ENCODE measurements around the gene LRRC26. TPM values are rescaled to one million over a fixed set of nuclear protein-coding genes. Genes with fewer than 3 reads are reported as not detected.

The LRRC26 gene
- total RNA-seq, 1 experiment from 2014 or later, result 2.4 TPM

- ChIA-PET RAD21 (ENCODE audit: low non-redundant PET in 1 of 2, low total read pairs in 2 of 2, uncharacterized antibody in 2 of 2, unreplicated experiment in 2 of 2) (no interaction called here), CTCF (no interaction called here), POLR2A (no interaction called here)
- ATAC-seq, result no peak
- no peaks in the 10 kb centered on the region for H3K36me3 ChIP-seq (ENCODE audit: control insufficient read depth in 1 of 2, insufficient read depth in 2 of 2, low read length in 2 of 2)
- H3K9ac ChIP-seq (ENCODE audit: low read length), result no peak overlapping the region
- H4K20me1 ChIP-seq (ENCODE audit: insufficient read depth), result no peaks in the 10 kb centered on the region
- H3K79me2 ChIP-seq (ENCODE audit: insufficient read depth, low read length), result no peaks in the 10 kb centered on the region
- intact Hi-C loops (cut with micrococcal nuclease), result no loop called here
- no peak for TF ChIP-seq RAD21 (IDR thresholded peaks at IDR 0.05; ENCODE audit: low read depth)
- TF ChIP-seq ZFX (IDR thresholded peaks at IDR 0.05), result no peak
- no peak for TF ChIP-seq POLR2AphosphoS5 (IDR thresholded peaks at IDR 0.05; ENCODE audit: low read depth, low read length)
- no peak for TF ChIP-seq ZBTB33 (IDR thresholded peaks at IDR 0.05; ENCODE audit: extremely low read depth, insufficient replicate concordance, low read length)
- no peak for TF ChIP-seq YY1 (IDR thresholded peaks at IDR 0.05; ENCODE audit: extremely low read depth, insufficient replicate concordance, low read depth, low read length)
- no peak for TF ChIP-seq ATF3 (IDR thresholded peaks at IDR 0.05)
- TF ChIP-seq REST (IDR thresholded peaks at IDR 0.05; ENCODE audit: low read depth), result no peak
- TF ChIP-seq EGR1 (IDR thresholded peaks at IDR 0.05; ENCODE audit: low read depth), result no peak
- no peak for TF ChIP-seq JUND (IDR thresholded peaks at IDR 0.05)
- no peak for TF ChIP-seq SP1 (IDR thresholded peaks at IDR 0.05; ENCODE audit: low read depth)
- no peak for TF ChIP-seq CEBPB (IDR thresholded peaks at IDR 0.05; ENCODE audit: low read depth)
- TF ChIP-seq SIN3A (IDR thresholded peaks at IDR 0.05; ENCODE audit: low read depth), result no peak
- TF ChIP-seq CTCF (IDR thresholded peaks at IDR 0.05 in 2 of 3, conservative IDR thresholded peaks at IDR 0.05 in 1 of 3; ENCODE audit: borderline replicate concordance in 1 of 3, insufficient read depth in 1 of 3, low read depth in 2 of 3, low read length in 2 of 3), result no peak
- no peak for TF ChIP-seq MAX (IDR thresholded peaks at IDR 0.05)
- TF ChIP-seq ZNF274 (IDR thresholded peaks at IDR 0.05; ENCODE audit: low read depth, low read length), result no peak
- no peak for TF ChIP-seq SRF (IDR thresholded peaks at IDR 0.05; ENCODE audit: low read depth)
- TF ChIP-seq TCF7L2 (IDR thresholded peaks at IDR 0.05; ENCODE audit: borderline replicate concordance, extremely low read depth, insufficient read depth, insufficient read length), result no peak
- TF ChIP-seq POLR2A (IDR thresholded peaks at IDR 0.05; ENCODE audit: borderline replicate concordance, extremely low read depth, insufficient read depth, insufficient read length), result no peak
- TF ChIP-seq EZH2phosphoT487 (IDR thresholded peaks at IDR 0.05; ENCODE audit: borderline replicate concordance), result no peak
- TF ChIP-seq CBX3 (IDR thresholded peaks at IDR 0.05; ENCODE audit: low read depth), result no peak
- no peak overlapping the region for H3K4me2 ChIP-seq (ENCODE audit: low read length)
- H2AFZ ChIP-seq (ENCODE audit: low read depth, low read length, poor library complexity, severe bottlenecking), result no peak overlapping the region
- H3K9me2 ChIP-seq (ENCODE audit: insufficient read depth), result no peaks in the 10 kb centered on the region
- H3K27me3 ChIP-seq (ENCODE audit: insufficient read depth, low read length), result no peaks in the 10 kb centered on the region
- H3K4me1 ChIP-seq (ENCODE audit: control insufficient read depth in 1 of 2, insufficient read depth in 2 of 2, low read length in 2 of 2), result peaks cover 12 to 22% of the 10 kb centered on the region in 2 experiments
- BruUV-seq (replicated peaks), result no TSS peak
- DNase-seq (ENCODE audit: low read depth, low spot score), result no peak
- H3K9me3 ChIP-seq (ENCODE audit: control insufficient read depth in 1 of 2, insufficient read depth in 1 of 2, low read depth in 1 of 2, low read length in 2 of 2), result no peaks in the 10 kb centered on the region
- H3K4me3 ChIP-seq (replicated peaks in 1 of 2; ENCODE audit: low read depth in 1 of 2, low read length in 2 of 2), result no peak overlapping the region
- H3K27ac ChIP-seq (ENCODE audit: low read depth, low read length), result no peak overlapping the region
Measured at GRCh38 chr9:137147091-137147792, 22.6 kb downstream of the LRRC26 start.

Measured in HCT116 (cell line).